HG02884 (cell line): Measurements from ENCODE around the gene B3GNT3.

Experiments
- ATAC-seq: cut with Tn5 transposase; IDR thresholded peaks from one replicate; pipeline ENCODE4 v1.9.1; 2021; ENCODE audit warnings: mild to moderate bottlenecking, moderate library complexity; ENCODE audit not compliant: unreplicated experiment

B3GNT3 gene

GRCh38 chr19:17859533-17860330 lies 64.8 kb downstream of the B3GNT3 start, which contains the start of gene RPL18A:
Gene RPL18A (plus strand): TSS chr19:17859910. CDS start chr19:17859957, 47 bp downstream.
- peak; percentile 91 for ATAC-seq

- ATAC-seq: no peak
Measured at GRCh38 chr19:17860331-17860992, 65.5 kb downstream of the B3GNT3 start.

DNA sequence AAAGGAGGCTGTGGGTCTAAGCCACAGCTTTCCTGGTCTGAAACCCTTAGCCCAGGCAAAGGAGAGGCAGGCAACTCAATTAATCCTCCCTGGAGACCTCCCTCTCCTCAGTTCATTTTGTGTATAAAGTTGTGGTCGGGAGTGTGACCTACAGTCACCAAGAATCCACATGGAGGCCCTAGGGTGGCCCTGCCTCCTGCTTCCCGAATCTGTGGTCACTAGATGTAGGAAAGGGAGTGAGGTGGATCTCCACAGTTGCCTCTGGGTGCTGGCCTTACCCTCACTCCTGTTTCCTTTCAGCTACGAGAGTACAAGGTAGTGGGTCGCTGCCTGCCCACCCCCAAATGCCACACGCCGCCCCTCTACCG lies 66.0 kb downstream of the B3GNT3 start:
- ATAC-seq: no peak

GRCh38 chr19:17861542-17862402 lies 66.8 kb downstream of the B3GNT3 start:
- no peak for ATAC-seq

GRCh38 chr19:17862711-17863519 lies 68.0 kb downstream of the B3GNT3 start:
- no peak for ATAC-seq
